ENCODE measurements around the gene GMEB2.

Gene GMEB2

DNA sequence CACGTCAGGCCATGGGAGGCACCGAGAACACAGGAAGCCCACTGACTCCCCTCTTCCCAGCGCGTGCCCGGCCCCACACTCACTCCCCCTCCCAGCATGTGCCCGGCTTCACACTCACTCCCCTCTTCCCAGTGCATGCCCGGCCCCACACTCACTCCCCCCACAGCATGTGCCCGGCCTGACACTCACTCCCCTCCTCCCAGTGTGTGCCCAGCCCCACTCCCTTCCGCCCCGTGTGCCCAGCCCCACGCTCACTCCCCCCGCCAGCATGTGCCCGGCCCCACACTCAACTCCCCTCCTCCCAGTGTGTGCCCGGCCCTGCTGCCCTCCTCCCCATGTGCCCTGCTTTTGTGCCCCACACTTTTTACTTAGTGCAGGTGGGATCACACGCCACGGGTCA, 41.0 kb upstream of the GMEB2 start:
- TF ChIP-seq, protein P1, sequence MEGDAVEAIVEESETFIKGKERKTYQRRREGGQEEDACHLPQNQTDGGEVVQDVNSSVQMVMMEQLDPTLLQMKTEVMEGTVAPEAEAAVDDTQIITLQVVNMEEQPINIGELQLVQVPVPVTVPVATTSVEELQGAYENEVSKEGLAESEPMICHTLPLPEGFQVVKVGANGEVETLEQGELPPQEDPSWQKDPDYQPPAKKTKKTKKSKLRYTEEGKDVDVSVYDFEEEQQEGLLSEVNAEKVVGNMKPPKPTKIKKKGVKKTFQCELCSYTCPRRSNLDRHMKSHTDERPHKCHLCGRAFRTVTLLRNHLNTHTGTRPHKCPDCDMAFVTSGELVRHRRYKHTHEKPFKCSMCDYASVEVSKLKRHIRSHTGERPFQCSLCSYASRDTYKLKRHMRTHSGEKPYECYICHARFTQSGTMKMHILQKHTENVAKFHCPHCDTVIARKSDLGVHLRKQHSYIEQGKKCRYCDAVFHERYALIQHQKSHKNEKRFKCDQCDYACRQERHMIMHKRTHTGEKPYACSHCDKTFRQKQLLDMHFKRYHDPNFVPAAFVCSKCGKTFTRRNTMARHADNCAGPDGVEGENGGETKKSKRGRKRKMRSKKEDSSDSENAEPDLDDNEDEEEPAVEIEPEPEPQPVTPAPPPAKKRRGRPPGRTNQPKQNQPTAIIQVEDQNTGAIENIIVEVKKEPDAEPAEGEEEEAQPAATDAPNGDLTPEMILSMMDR (IDR thresholded peaks at IDR 0.05; ENCODE audit: insufficient read depth, low read length, poor library complexity, severe bottlenecking), result no peak
- Histone ChIP-seq H3K27me3 (replicated peaks; ENCODE audit: control insufficient read depth, insufficient read depth, low read length) (no peaks in the 10 kb centered on the region), H3K4me3 (replicated peaks; ENCODE audit: low read depth, low read length) (no peak overlapping the region), H3K36me3 (ENCODE audit: control insufficient read depth, insufficient read depth, low read length) (peaks cover 16% of the 10 kb centered on the region)
- DNase-seq (ENCODE audit: extremely low read depth, insufficient read length), result no peak

DNA sequence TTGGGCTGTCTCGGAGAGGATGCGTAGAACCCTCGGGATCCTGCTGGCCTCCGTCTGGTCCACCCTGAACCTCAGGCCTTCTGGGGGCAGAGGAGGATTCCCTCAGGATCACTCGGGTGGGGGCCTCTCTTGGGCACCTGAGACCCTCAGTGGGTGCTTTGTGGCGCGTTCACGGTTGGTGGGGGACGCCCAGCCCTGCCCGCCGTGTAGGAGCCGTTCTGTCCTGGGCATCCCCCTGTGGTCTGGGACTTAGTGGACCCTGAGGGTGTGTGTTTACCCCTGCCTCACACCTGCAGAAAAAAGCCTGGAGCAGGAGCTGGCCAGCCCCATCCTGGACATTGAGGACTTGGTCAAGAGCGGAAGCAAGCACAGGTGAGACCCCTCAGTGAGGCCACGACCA, 38.8 kb upstream of the GMEB2 start:
- DNase-seq (ENCODE audit: extremely low read depth, insufficient read length), result no peak

DNA sequence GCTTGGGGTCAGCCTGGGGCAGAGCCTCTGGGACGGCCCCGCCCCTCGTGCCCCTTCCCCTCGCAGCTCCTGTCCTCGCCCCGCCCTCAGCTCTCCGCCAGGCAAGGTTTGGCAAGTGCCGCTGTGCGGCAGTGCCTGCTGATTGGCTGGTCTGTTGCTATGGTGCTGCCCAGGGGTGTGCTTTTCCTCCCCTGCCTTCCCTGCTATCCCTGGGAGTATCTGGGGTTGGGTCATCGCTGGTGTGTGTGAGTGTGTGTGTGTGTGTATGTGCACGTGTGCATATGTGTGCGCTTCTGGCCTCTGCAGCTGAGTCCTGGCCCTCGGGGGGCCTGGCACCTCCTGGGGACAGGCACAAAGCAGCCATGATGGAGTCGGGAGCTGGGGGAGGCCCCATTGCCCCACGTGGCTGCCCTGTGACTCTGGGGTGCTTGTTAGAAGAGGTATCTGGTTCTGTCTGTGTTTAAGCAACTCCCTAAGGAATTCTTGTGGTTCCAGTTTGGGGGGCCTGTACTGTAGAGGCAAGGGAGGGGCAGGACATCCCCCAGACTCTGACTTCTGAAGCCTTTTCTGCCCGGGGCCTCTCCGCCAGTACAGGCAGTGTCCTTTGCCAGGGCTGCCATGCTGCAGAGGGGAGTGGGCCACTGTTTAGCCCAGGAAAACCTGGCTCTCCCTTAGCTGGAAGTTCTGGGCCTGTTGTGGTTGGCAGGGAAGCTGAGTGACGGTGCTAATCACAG, 38.1 kb upstream of the GMEB2 start:
- no peak overlapping the region for H3K4me3 ChIP-seq (replicated peaks; ENCODE audit: low read depth, low read length)
- peaks cover 32% of the 10 kb centered on the region for H3K36me3 ChIP-seq (ENCODE audit: control insufficient read depth, insufficient read depth, low read length)
- H3K27me3 ChIP-seq (replicated peaks; ENCODE audit: control insufficient read depth, insufficient read depth, low read length), result no peaks in the 10 kb centered on the region
- TF ChIP-seq, protein P1 (IDR thresholded peaks at IDR 0.05; ENCODE audit: insufficient read depth, low read length, poor library complexity, severe bottlenecking), result no peak
- no peak for DNase-seq (ENCODE audit: extremely low read depth, insufficient read length)

More for the DNA sequence above, 38.8 kb upstream of the GMEB2 start:
- TF ChIP-seq, protein P1 (IDR thresholded peaks at IDR 0.05; ENCODE audit: insufficient read depth, low read length, poor library complexity, severe bottlenecking), result no peak
- peaks cover 32% of the 10 kb centered on the region for H3K36me3 ChIP-seq (ENCODE audit: control insufficient read depth, insufficient read depth, low read length)
- no peak overlapping the region for H3K4me3 ChIP-seq (replicated peaks; ENCODE audit: low read depth, low read length)
- no peaks in the 10 kb centered on the region for H3K27me3 ChIP-seq (replicated peaks; ENCODE audit: control insufficient read depth, insufficient read depth, low read length)

DNA sequence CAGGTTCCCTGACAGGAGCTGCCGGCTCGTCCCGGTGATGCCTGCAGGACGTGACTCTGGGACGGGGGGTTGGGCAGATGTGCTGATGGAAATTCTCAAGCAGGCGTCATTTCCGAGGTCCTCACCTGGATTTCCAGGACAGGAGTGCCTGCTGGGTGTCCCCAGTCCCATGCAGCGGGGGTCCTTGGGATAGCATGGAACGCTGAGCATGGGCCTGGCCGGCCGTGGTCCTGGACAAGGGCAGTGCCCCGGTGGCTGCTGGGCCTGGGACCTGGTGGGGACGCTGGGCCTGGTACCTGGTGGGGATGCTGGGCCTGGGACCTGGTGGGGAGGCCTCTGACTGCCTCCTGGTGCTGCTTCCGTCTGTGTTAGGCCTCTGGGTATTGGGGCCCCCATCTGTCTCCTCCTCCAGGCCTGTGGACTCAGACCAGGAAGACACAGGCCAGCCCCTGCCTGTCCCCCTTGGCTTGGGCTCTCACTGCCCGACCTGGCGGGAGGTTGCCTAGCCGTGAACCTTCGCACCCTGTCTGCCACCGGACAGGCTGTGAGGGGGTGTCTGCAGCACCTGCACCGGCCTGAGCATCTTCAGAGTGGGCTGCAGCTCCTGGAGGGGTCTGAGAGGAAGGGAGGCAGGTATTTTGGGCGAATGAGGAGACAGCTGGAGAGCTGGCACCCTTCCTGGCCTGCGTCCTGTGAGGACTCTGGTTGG, 37.4 kb upstream of the GMEB2 start:
- Histone ChIP-seq H3K4me3 (replicated peaks; ENCODE audit: low read depth, low read length) (no peak overlapping the region), H3K27me3 (replicated peaks; ENCODE audit: control insufficient read depth, insufficient read depth, low read length) (no peaks in the 10 kb centered on the region), H3K36me3 (ENCODE audit: control insufficient read depth, insufficient read depth, low read length) (peaks cover 32% of the 10 kb centered on the region)
- TF ChIP-seq, protein P1 (IDR thresholded peaks at IDR 0.05; ENCODE audit: insufficient read depth, low read length, poor library complexity, severe bottlenecking), result no peak
- DNase-seq (ENCODE audit: extremely low read depth, insufficient read length), result no peak

DNA sequence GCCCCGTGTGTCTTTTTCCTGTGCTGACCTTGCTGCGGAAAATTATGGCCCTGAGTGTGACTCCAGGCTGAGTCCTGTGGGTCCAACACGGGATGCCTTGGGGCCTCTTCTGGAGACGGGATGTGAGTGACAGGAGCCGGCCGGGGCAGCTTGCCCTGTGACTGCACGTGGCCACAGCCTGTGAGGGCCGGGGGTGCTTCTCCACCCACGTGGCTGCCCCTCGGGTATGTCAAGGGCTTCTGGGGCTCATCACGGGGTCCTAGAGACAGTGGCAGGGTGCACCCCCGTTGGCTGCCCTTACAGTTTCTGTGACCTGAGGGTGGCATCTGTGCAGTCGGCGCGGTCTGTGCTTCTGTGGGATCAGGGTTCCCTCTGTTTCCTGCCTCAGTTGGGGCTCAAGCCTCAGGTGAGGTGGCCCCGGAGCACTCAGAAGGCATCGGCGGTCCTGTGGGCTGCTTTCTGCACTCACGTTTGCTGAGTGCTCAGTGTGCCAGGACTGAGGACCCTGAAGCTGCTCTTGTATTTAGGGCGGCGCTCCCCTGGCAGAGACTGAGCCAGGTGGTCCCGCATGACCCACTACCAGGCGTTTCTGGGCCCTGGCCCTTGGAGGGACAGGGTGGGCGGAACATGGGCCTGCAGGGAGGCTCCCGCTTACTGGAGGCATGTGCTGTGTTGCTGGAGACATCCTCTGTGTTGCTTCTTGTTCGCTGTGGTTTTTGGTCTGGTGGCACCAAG, 36.6 kb upstream of the GMEB2 start:
- no peak for DNase-seq (ENCODE audit: extremely low read depth, insufficient read length)
- H3K36me3 ChIP-seq (ENCODE audit: control insufficient read depth, insufficient read depth, low read length), result peaks cover 31% of the 10 kb centered on the region
- TF ChIP-seq, protein P1 (IDR thresholded peaks at IDR 0.05; ENCODE audit: insufficient read depth, low read length, poor library complexity, severe bottlenecking), result no peak

More for the DNA sequence above, 36.6 kb upstream of the GMEB2 start:
- no peak overlapping the region for H3K4me3 ChIP-seq (replicated peaks; ENCODE audit: low read depth, low read length)
- no peaks in the 10 kb centered on the region for H3K27me3 ChIP-seq (replicated peaks; ENCODE audit: control insufficient read depth, insufficient read depth, low read length)
